ENCODE results near the gene SASS6.
"Not testable (repeated sequence)": the region's sequence is repeated elsewhere in the genome, so short reads cannot be mapped to it uniquely, and the experiment has no call there.

SASS6 gene

DNA sequence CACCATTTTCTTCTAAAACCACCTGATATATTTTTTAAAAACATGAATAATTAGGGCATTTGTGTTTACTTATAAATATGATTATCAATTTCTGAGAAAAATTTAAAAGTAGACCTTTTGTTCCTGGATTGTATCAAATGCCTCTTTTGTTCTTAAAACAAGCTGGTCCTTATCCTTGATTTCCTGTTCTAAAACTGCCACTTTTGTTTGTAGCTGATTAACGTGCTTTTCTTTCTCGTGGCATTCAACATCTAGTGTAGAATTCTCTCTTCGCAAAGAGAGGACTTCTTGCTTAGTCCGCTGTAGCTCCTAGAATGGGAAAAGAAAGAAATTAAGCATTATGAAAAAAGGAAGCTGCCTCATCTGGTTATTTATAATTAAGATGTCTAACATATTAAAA lies 25.0 kb downstream of the SASS6 start:
- no peak for DNase-seq (ENCODE audit: low read depth in 2 of 2)

DNA sequence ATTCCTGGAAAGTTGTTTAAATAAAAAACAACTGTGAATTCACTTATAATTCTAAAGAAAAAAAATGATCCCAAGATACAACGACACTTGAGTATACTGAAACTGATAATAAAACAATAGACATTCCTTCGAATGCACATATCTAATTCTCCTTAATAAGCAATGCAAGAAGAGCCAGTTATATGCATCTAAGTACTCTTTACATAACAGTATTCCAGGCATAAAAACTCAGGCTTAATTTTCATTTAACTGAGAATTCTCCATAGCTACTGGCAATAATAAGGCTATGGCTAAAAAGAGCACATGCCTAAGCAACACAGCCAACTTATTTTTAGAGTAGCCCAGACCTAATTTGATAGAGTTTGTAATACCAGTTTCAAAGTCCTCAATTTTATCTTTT lies 31.2 kb downstream of the SASS6 start:
- DNase-seq (ENCODE audit: low read depth in 2 of 2): no peak

DNA sequence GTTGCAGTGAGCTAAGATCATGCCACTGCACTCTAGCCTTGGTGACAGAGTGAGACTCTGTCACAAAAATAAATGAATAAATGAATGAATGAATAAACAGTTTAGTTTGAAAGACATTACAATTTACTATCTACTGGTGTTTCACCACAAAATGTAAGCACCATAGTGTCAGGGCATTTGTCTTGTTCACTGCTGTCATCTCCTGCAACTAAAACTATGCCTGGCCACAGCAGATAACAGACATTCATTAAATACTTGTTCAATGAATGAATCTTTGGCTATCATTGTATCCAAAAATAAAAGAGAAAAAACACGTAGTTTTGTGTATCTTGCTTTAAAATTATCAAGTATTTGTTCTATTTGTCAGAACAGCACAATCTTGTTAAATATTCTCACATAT lies 32.5 kb downstream of the SASS6 start:
- DNase-seq (ENCODE audit: low read depth in 2 of 2): no peak

DNA sequence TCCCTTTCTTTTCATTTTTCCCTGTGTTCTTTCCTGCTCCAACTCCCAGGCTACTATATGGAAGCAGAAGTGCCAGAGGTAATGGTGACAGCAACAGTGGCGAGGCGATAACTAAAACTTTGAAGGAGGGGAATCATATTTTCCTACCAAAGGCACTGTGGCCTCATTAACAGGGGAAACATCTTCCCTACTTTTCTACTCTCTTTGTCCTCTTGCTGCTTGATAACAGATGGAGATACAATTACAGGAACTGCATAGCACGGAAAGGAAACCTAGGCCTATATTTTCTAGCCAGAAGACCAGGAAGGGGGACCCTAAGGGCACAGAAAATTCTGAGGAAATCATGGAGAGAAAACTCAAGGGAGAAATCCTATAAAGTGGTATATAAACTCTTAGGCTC lies 42.3 kb downstream of the SASS6 start:
- no peak for DNase-seq (ENCODE audit: low read depth in 2 of 2)

DNA sequence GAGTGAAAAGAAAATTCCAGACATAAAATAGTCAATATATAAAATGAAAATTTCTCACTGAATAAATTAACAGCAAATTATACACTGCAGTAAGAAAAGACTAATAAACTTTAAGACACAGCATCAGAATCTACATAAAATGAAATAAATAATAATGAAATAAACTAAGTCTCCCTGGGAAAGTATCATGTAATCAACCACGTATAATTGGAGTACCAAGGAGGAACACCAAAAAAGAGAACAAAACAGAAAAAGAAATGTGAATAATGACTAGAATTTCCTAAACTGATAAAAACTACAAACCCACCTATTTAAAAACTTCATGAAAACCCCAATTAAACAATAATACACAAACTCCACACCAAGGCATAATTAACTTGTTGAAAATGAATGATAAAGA lies 43.6 kb downstream of the SASS6 start:
- no peak for DNase-seq (ENCODE audit: low read depth in 2 of 2)

DNA sequence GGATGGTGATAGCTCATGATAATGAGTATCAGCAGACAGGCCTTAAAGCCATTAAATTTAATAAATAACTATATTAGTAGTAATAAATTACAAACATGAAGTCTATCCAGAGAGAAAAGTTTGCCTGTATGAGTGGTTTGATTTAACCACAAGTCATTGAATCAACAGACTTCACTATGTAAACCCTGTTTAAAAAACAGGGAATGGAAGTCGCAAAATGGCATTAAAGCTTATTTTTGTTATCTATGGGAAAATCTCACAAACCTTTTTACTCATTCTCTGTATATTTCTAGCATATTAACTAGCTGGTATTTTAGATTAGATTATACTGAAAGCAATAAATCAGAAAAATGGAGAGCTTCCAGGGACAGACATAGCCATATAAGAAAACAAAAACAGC lies 45.3 kb downstream of the SASS6 start:
- no peak for DNase-seq (ENCODE audit: low read depth in 2 of 2)

DNA sequence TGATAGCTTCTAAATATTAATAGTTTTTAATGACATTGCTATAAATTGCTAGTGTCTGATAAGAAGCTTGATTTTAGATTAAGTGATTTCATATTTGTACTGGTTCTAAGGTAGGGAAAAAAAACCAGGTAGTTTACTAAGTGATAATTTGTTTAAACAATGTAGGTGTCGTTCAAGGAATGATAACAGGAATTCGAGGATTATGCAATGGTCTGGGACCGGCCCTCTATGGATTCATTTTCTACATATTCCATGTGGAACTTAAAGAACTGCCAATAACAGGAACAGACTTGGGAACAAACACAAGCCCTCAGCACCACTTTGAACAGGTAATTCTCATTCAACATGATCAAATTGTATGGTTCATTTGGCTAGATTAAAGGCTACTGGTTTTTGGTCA lies 52.4 kb downstream of the SASS6 start:
- no peak for DNase-seq (ENCODE audit: low read depth in 2 of 2)

DNA sequence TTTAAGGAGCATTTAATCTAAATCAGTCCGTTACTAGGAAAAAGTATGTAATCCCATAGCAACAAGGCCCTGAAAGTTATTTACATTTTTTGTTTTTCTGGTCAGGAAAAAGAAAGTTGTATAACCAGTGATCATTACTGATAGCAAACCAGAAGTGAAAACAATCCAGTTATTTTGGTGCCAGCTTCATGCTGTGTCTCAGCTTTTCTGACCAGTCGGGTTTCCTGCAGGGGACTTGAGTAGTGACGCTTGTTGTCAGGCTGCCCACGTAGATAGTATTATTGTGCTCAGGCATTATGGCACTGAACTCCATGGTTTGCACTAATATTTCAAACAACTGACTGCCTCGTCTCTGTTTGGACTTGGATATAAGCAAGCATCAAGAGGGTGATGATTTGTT lies 55.2 kb downstream of the SASS6 start:
- DNase-seq (ENCODE audit: low read depth in 2 of 2): no peak

DNA sequence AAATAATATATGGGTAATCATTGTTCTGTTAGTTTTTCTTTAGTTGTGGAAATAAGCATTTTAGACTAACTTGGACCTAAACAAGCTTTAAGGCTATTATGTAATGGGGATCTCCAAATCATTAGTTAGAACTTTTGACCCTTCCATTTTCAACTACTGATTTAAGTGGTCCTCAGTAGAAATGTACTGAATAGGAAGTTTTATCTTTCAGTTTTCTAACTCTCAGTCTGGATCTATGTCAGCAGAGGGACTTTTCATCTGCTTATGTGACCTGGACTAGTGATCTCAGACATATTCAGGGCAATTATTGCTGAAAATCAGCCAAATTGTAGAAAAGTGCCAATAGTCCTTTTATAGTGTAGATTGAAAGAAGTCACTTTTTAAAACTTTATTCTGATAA lies 56.0 kb downstream of the SASS6 start:
- DNase-seq (ENCODE audit: low read depth in 2 of 2): no peak

DNA sequence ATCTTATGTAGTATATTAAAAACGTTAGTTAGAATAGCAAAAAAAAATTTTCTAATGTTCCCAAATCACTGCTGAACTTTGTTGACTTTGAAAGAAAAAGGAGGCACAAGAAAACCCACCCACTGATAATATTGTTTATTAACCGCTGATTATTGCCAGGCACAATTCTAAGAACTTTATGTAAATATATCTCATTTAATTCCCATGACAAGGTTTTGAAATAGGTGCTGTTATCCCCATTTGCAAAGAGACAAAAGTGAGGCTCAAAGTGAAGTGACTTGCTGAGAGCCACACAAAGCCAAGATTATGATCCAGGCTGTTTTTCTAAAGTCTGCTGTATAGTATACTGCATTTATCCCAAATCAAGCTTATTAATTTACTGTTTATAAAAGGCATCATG lies 56.4 kb downstream of the SASS6 start:
- DNase-seq (ENCODE audit: low read depth in 2 of 2): no peak

DNA sequence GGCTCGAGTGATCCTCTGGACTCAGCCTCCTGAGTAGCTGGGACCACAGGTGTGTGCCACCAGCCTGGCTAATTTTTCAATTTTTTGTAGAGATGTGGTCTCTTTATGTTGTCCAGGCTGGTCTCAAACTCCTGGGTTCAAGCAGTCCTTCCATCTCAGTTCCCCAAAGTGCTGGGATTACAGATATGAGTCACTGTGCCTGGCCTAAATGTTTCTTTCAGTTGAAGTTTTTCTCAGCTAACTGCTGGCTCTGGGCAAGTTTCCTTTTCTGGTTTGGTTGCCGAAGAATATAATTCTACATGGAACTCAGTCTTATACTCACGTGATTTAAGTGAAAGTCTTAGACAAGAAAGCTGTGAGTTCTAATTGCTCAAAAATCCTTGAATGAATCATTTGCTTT lies 57.0 kb downstream of the SASS6 start:
- no peak for DNase-seq (ENCODE audit: low read depth in 2 of 2)

DNA sequence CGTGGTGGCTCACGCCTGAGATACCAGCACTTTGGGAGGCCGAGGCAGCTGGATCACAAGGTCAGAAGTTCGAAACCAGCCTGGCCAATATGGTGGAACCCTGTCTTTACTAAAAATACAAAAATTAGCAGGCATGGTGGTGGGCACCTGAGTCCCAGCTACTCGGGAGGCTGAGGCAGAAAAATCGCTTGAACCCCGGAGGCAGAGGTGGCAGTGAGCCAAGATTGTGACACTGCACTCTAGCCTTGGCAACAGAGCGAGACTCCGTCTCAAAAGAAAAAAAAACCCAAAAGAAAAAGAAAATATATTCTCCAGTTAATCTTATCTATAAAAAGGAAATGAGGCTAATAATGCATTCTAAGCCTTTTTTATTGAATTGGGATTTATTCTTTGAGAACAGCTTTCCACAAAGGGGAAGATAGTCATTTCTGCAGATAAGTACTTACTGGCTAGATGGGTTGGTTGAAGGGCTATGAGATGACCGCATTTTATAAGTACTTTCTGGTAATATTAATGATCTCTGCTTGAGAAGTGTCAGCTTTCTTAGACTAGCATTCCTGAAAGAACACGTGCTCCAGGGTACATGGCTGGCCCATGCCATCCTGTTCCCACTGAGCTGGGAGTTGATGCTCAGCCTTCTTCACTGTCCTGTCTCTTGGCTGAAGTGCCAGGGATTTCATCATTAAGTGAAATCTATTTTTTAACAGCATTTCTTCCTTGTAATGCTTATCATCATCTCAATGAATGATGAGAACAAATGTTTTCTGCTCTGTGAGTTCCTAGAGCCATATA lies 57.9 kb downstream of the SASS6 start:
- DNase-seq (ENCODE audit: low read depth in 2 of 2): no peak

DNA sequence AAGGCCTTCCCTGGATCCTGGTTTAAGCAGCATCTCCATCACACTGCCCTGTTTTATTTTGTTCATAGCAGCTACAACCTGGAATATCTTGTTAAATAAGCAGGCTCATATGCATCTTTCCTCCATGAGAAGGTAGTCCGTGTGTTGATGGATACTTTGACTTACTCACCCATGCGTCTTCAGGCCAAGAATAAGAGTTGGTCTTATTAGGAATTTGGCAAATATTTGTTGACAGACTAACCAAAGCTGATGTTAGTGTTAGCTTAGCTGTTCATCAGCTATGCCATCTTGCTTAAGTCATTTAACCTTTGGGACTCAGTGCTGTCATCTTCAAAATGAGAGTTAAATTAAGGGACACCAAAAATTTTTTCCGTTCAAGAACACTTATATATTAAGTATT lies 59.2 kb downstream of the SASS6 start:
- DNase-seq (ENCODE audit: low read depth in 2 of 2): no peak

DNA sequence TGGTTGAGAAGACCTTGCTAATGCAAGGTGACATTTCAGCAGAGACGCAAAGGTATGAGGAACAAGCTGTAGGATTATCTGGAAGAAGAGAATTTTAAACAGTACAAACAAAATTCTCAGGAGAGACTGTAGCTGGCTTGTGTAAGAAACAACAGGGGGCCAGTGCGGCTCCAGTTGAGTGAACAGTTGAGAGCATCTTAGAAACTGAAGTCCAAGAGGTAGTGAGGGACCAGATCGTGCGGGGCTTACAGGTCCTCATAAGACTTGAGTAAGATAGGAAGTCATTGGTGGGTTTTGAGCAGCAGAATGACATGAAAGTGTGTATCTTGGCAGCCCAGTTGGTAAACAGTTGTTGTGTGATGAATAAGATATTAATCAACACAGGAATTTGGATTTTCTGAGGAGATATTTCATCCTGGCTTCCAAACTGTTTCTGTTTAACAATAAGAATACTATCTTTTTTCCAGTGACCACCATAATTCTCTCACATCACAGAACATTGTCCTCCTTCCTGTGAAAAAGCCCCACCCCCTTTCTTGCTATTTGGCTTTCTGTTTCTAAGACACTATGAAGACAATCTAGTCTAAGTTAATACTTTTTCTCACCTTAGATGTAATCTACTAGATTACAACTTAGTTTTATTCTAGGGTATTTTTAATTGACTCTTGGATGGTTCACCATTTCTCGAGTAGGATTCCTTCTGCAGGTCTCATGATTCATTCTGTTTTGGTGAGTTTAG lies 62.4 kb downstream of the SASS6 start:
- no peak for DNase-seq (ENCODE audit: low read depth in 2 of 2)

DNA sequence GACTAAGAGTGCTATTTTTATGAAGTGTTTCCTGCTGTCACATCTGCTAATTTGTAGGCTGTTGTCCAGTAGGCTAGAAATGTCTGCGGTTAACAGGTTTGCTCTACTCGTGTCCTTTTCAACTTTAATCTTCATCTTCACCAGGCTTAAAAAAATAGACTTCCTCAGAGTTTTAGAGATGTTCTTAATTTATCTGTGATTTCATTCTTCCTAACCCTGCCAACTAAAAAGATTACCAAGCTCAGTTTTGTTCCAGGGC lies 66.8 kb downstream of the SASS6 start:
- DNase-seq (ENCODE audit: low read depth in 2 of 2): no peak

DNA sequence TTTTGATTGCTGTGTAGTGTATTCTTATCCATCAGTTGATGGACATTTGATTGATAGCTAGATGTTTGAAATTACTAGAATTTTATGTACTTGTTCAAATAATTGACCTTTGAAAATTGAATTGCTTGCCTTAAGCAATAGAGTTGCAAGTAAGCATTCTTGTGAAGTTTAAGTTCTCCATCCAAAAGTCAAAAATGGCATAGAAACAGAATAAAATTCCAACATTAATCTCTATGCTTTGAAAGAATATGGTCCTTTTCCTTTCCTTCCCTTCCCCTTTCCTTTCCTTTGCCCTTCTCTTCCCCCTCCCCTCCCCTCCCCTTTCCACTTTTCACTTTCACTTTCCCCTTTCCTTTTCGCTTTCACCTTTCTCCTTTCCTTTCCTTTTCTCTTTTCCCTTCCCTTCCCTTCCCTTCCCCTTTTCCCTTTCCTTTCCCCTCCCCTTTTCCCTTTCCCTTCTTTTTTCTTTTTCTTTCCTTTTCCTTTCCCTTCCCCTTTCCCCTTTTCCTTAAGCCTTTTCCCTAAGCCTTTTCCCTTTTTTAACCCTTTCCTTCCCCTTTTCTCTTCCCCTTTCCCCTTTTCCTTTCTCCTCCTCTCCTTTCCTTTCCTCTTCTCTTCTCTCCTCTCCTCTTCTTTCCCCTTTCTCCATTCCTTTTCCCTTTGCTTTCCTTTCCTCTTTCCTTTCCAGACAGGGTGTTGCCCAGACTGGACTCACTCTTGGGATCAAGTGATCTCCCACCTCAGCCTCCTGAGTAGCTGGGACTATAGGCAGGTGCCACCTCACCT lies 67.4 kb downstream of the SASS6 start:
- DNase-seq (ENCODE audit: low read depth in 2 of 2): no peak

DNA sequence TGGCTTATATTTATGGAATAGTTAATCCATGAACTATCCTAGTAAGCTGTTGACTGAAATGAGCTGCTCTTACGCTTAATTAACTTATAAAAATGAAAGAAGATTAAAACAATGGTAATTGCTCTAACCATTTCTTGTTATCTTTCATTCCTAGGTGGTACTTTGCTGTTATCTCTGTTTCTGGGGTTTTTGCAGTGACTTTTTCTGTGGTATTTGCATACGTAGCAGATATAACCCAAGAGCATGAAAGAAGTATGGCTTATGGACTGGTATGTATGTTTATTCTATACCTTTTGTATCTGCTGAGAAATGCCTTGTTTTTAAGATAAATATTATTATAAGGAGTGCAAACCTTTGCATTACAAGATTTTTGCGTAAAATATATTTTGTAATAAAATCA lies 71.0 kb downstream of the SASS6 start:
- DNase-seq (ENCODE audit: low read depth in 2 of 2): no peak

DNA sequence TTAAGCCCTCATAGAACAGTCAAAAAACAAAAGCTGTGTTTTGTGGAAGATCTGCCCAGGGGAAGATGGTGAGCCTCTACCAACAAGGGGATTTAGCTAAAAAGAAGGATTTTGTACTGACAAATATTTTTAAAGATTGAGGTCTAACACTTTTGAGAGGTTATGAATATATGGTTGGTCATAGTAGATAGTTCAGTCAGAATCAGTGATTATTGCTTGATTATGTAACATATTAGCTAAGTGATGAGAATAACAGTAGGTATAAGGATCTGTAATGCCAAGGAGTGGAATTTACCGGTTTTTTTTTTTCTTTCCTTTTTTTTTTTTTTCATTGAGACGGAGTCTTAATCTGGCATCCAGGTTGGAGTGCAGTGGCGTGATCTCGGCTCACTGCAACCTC lies 79.0 kb downstream of the SASS6 start:
- no peak for DNase-seq (ENCODE audit: low read depth in 2 of 2)

DNA sequence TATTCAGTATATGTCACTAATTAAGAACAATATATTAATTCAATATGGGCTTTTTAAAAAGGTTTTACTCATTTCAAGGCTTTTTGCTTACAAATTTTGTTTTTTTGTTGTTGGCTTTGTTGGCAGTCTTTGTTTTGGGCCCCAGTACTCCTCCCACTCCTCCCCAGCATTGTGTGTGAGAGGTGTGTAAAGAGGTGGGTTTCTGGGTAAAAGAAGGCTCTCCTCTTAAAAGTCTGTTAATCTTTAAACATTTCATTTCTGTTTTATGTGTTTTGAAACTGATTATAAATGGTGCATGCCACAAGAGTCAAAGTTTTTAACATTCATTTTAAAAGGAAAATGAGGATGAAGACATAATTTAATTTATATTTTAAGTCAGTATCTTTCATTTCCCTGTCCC lies 79.6 kb downstream of the SASS6 start:
- no peak for DNase-seq (ENCODE audit: low read depth in 2 of 2)

DNA sequence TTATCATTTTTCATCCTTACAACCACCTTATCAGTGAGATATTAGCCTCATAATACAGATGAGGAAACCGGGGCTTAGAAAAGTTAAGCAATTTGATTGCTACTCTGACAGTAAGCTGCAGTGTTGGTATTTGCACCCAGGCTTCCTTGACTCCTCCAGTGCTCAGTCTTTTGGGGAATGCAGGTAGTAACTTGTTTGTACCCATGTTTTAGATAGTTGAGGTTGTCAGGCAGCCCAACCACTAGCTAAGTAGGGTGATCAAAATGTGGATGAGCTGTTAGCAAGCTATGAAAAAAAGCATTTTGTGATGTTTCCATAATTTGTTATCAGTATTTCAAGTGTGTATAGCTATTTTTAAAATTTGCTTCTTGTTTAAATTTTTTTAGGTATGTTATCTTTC lies 80.8 kb downstream of the SASS6 start:
- no peak for DNase-seq (ENCODE audit: low read depth in 2 of 2)

DNA sequence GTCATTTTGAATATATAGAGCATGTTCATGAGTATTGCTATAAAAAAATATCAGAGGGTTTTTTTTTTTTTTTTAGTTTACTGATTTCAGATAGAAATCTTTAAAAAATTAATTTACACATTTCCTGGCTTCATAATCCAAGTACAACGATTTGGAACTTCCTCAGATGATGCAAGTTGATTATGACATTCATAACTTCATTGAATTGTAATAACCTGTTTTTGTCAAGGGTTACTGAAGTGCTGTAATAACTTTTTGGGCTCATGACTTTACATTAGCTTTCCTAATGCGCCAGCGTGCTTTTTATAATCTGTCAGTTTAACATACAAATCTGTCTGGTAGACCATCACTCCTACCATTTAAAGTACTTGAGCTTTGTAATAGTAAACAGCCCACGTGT lies 81.3 kb downstream of the SASS6 start:
- no peak for DNase-seq (ENCODE audit: low read depth in 2 of 2)

DNA sequence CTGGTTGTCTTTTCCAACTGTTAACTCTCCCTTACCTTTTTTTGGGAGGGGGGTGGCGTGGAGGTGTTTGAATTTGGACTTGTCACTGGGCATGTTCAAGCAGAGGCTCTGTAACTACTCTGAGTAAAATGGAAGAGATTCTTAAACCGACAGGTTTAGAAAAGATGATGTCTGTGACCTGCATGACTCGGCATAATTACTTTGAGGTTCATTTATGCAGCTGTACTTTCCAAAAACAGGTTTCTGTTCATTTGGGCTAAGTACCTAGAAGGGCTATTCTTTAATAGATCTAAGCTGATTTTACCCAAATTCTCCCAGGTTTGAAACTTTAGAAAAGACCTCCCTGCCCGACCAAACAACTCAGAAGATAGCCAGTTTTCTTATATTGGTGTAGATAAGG lies 82.6 kb downstream of the SASS6 start:
- no peak for DNase-seq (ENCODE audit: low read depth in 2 of 2)

DNA sequence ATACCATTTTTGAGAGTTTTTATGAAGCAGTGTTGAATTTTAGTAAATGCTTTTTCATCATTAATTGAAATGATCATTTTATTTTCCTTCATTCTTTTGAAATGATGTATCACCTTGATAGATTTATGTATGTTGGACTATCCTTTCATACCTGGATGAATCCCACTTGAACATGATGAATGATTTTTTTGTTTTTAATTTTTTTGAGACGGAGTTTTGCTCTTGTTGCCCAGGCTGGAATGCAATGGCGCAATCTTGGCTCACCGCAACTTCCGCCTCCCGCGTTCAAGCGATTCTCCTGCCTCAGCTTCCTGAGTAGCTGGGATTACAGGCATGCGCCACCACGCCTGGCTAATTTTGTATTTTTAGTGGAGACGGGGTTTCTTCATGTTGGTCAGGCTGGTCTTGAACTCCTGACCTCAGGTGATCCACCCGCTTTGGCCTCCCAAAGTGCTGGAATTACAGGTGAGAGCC lies 85.5 kb downstream of the SASS6 start:
- not testable (repeated sequence) for DNase-seq (ENCODE audit: low read depth in 2 of 2)

Measured in stimulated activated CD8-positive, alpha-beta memory T cell treated with anti-CD3 and anti-CD28 coated beads, Interleukin-2, amount 100 ng/mL, for 48 hours (primary cell).